ENCODE results near the gene PCSK6.

PCSK6 gene

DNA sequence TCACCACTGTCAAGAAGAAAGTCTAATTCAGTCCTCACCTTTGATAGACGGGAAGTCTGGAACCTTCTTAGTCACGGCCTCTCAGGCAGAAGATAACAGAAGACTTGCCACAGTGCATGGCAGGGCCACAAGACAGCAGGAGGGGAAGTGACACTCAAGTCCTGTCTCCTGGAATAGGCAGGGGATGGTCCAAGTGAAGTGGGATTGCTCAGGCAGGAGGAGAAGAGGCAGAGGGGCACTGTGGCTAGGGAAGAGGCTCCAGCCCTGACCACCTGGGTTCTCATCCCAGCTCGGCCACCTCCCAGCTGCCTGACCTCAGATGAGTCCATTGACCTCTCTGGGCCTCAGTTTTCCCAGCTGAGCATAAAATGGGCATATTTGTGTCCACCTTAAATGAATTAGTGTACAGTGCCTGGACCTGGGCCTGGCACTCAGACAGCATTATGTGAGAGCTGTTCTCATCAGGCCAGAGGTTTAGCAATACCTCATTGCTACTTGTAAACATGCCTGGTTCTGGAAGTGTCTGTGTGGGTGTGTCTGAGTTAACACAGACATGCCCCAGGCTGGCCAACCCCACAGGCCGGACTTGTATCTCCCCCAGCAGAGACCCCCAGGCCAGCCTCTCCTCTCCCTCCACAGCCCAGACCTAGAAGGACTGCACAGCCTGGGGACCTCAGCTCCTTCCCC is 11.5 kb upstream of the PCSK6 start:
- in situ Hi-C loops (cut with MboI; ENCODE audit: low pct_unique_long_range_greater_than_20kb, low sequenced_read_pairs, unreplicated experiment) = no loop called here
- DNase-seq (ENCODE audit: low spot score) = peak; percentile 4

DNA sequence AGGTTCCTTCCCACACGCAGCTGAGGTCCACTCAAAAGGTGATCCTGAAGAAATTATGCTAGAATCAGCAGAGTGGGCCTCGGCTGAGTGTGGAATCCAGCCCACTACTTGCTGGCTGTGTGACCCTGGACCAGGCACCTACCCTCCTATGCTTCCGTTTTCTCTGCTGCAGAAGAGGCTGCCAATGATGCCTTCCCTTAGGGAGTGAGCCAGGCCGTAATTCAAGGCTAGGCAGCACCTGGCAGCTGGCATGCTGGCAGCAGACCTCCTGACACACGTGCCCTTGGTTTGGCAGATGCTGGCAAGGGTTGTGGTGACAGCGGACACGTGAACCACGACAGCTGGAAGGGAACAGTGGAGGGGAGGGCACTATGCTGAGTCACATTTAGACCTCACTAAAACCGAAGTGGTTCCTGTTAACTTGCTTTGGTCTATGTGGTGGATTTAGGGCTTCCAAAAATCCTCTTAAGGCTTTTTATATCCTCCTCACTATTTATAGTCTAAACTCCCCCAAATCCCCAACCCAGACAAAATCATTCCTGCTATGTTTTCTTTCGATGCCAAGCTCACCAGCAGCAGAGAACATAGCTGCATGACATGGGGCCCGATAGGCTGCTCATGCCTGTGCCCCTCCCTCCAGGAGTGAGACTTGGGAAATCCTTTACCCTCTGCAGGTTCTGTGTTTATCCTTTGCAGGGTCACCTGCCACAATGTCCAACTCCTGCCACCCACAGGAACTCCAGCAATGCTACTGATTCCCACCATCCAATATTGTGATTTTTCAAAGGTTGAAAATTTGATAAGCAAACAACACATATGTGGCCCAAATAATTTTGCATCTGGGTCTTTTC is 10.6 kb upstream of the PCSK6 start:
- peak; percentile 33 for DNase-seq (ENCODE audit: low spot score)
- in situ Hi-C loops (cut with MboI; ENCODE audit: low pct_unique_long_range_greater_than_20kb, low sequenced_read_pairs, unreplicated experiment) = loop anchor here (10.0 kb wide), 1 partner anchor 205 kb away; the partner anchor contains the start of gene SNRPA1

More for the DNA sequence above, 11.5 kb upstream of the PCSK6 start:
- TF ChIP-seq, protein P1, sequence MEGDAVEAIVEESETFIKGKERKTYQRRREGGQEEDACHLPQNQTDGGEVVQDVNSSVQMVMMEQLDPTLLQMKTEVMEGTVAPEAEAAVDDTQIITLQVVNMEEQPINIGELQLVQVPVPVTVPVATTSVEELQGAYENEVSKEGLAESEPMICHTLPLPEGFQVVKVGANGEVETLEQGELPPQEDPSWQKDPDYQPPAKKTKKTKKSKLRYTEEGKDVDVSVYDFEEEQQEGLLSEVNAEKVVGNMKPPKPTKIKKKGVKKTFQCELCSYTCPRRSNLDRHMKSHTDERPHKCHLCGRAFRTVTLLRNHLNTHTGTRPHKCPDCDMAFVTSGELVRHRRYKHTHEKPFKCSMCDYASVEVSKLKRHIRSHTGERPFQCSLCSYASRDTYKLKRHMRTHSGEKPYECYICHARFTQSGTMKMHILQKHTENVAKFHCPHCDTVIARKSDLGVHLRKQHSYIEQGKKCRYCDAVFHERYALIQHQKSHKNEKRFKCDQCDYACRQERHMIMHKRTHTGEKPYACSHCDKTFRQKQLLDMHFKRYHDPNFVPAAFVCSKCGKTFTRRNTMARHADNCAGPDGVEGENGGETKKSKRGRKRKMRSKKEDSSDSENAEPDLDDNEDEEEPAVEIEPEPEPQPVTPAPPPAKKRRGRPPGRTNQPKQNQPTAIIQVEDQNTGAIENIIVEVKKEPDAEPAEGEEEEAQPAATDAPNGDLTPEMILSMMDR (IDR thresholded peaks at IDR 0.05; ENCODE audit: extremely low read depth, insufficient read depth, missing control alignments) = no peak

GRCh38 chr15:101498717-101499480 is 9.4 kb upstream of the PCSK6 start:
- TF ChIP-seq, protein P1 (IDR thresholded peaks at IDR 0.05; ENCODE audit: extremely low read depth, insufficient read depth, missing control alignments) = no peak
- in situ Hi-C loops (cut with MboI; ENCODE audit: low pct_unique_long_range_greater_than_20kb, low sequenced_read_pairs, unreplicated experiment) = loop anchor here (10.0 kb wide), 1 partner anchor 204 kb away; the partner anchor contains the start of gene SNRPA1
- DNase-seq (ENCODE audit: low spot score) = peak; percentile 11

More for the DNA sequence above, 10.6 kb upstream of the PCSK6 start:
- TF ChIP-seq, protein P1 (IDR thresholded peaks at IDR 0.05; ENCODE audit: extremely low read depth, insufficient read depth, missing control alignments) = no peak

GRCh38 chr15:101498076-101498716 is 8.7 kb upstream of the PCSK6 start:
- TF ChIP-seq, protein P1 (IDR thresholded peaks at IDR 0.05; ENCODE audit: extremely low read depth, insufficient read depth, missing control alignments) = no peak
- DNase-seq (ENCODE audit: low spot score) = peak; percentile 15
- in situ Hi-C loops (cut with MboI; ENCODE audit: low pct_unique_long_range_greater_than_20kb, low sequenced_read_pairs, unreplicated experiment) = loop anchor here (10.0 kb wide), 1 partner anchor 203 kb away; the partner anchor contains the start of gene SNRPA1

DNA sequence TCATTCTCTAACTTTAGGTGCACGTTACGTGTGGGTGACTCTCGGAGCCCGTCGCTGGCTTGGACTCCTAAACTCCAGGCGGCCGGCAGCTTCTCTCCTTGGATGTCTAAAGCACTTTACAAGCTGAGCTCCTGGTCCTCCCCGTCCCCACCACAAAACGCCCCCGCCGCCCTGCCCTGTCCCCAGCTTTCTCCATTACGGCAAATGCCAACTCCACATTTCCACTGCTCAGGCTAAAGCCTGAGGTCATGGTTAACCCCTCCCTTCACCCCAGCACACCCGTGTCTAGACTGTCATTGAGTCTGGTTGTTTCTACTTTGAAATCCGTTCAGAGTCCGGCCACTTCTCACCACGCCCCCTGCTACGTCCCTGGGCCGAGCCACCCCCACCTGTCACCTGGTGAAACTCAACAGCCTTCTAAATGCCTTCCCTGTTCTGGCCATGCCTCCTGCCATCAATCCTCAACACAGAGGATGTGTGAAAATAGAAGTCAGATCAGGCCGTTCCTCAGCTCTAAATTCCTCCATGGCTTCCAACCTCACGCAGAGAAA is 8.1 kb upstream of the PCSK6 start:
- in situ Hi-C loops (cut with MboI; ENCODE audit: low pct_unique_long_range_greater_than_20kb, low sequenced_read_pairs, unreplicated experiment) = loop anchor here (10.0 kb wide), 1 partner anchor 203 kb away; the partner anchor contains the start of gene SNRPA1
- TF ChIP-seq, protein P1 (IDR thresholded peaks at IDR 0.05; ENCODE audit: extremely low read depth, insufficient read depth, missing control alignments) = no peak
- peak; percentile 11 for DNase-seq (ENCODE audit: low spot score)

All from GM13977 (cell line).